SK-N-SH (cell line): ENCODE results near the gene ADH7.

Experiments used
- JUND ChIP-seq: IDR thresholded peaks from 2 replicates; pipeline ENCODE4 v1.4.0; 2012
- REST ChIP-seq: IDR thresholded peaks from 2 replicates; pipeline ENCODE4 v1.6.1; 2012; ENCODE audit warnings: mild to moderate bottlenecking, low read depth, low read length, moderate library complexity
- SIN3A ChIP-seq: IDR thresholded peaks from 2 replicates; pipeline ENCODE4 v1.6.1; 2012; ENCODE audit warnings: low read depth, mild to moderate bottlenecking, low read length, moderate library complexity, borderline replicate concordance
- USF2 ChIP-seq: fragments of 150-350 bp; IDR thresholded peaks from 2 replicates; pipeline ENCODE4 v1.6.1; 2017; ENCODE audit warnings: antibody characterized with exemption, low read length, low read depth, borderline replicate concordance
- TF ChIP-seq, protein P1 (sequence below): fragments of 200-600 bp; sonication (generic); IDR thresholded peaks from 2 replicates; pipeline ENCODE4 v1.6.1; 2017; ENCODE audit warnings: antibody characterized with exemption, mild to moderate bottlenecking, moderate library complexity

DNA sequence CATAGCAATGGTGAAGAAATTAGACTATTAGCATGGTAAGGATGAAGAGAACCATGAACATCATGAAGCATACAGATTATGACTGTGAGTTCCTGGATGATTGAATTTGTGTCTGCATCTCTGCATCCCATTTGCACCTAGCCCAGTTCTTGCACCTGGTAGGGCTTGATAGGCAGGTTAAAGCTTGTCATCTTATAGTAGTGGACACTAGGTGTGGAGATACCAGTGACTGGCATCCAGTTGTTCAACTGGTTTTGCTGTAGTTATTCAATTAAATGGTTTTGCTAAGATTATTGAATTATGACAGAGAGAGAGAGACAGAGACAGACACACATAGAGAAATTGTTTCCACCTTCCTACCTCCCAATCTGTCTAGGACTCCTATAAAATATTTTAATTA is 5.0 kb downstream of the ADH7 start:
- TF ChIP-seq JUND (no peak), USF2 (no peak), REST (no peak), SIN3A (no peak)
- TF ChIP-seq, protein P1, sequence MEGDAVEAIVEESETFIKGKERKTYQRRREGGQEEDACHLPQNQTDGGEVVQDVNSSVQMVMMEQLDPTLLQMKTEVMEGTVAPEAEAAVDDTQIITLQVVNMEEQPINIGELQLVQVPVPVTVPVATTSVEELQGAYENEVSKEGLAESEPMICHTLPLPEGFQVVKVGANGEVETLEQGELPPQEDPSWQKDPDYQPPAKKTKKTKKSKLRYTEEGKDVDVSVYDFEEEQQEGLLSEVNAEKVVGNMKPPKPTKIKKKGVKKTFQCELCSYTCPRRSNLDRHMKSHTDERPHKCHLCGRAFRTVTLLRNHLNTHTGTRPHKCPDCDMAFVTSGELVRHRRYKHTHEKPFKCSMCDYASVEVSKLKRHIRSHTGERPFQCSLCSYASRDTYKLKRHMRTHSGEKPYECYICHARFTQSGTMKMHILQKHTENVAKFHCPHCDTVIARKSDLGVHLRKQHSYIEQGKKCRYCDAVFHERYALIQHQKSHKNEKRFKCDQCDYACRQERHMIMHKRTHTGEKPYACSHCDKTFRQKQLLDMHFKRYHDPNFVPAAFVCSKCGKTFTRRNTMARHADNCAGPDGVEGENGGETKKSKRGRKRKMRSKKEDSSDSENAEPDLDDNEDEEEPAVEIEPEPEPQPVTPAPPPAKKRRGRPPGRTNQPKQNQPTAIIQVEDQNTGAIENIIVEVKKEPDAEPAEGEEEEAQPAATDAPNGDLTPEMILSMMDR, result no peak
